ENCODE measurements around the gene F12.

Gene F12

GRCh38 chr5:177372034-177372896 lies 37.1 kb downstream of the F12 start:
- H3K4me3 ChIP-seq (ENCODE audit: low read length), result no peak overlapping the region
- TF ChIP-seq ZNF274 (IDR thresholded peaks at IDR 0.05; ENCODE audit: low read depth, low read length), result no peak

- TF ChIP-seq ZNF274 (IDR thresholded peaks at IDR 0.05; ENCODE audit: low read depth, low read length), result no peak
- H3K4me3 ChIP-seq (ENCODE audit: low read length), result no peak overlapping the region
These were observed 38.0 kb downstream of the F12 start for GRCh38 chr5:177371120-177372033.

GRCh38 chr5:177370488-177371119 lies 38.8 kb downstream of the F12 start:
- no peak for TF ChIP-seq ZNF274 (IDR thresholded peaks at IDR 0.05; ENCODE audit: low read depth, low read length)
- no peak overlapping the region for H3K4me3 ChIP-seq (ENCODE audit: low read length)

GRCh38 chr5:177369645-177370440 lies 39.5 kb downstream of the F12 start:
- no peak overlapping the region for H3K4me3 ChIP-seq (ENCODE audit: low read length)
- TF ChIP-seq ZNF274 (IDR thresholded peaks at IDR 0.05; ENCODE audit: low read depth, low read length), result no peak

GRCh38 chr5:177368869-177369644 lies 40.3 kb downstream of the F12 start:
- TF ChIP-seq ZNF274 (IDR thresholded peaks at IDR 0.05; ENCODE audit: low read depth, low read length), result no peak
- H3K4me3 ChIP-seq (ENCODE audit: low read length), result no peak overlapping the region

- H3K4me3 ChIP-seq (ENCODE audit: low read length), result no peak overlapping the region
- TF ChIP-seq ZNF274 (IDR thresholded peaks at IDR 0.05; ENCODE audit: low read depth, low read length), result no peak
These were observed 41.1 kb downstream of the F12 start for GRCh38 chr5:177367981-177368868.

- H3K4me3 ChIP-seq (ENCODE audit: low read length), result no peak overlapping the region
- no peak for TF ChIP-seq ZNF274 (IDR thresholded peaks at IDR 0.05; ENCODE audit: low read depth, low read length)
These were observed 42.0 kb downstream of the F12 start for GRCh38 chr5:177367323-177367848.

- no peak for TF ChIP-seq ZNF274 (IDR thresholded peaks at IDR 0.05; ENCODE audit: low read depth, low read length)
- no peak overlapping the region for H3K4me3 ChIP-seq (ENCODE audit: low read length)
These were observed 42.6 kb downstream of the F12 start for GRCh38 chr5:177366528-177367322.

- no peak overlapping the region for H3K4me3 ChIP-seq (ENCODE audit: low read length)
- no peak for TF ChIP-seq ZNF274 (IDR thresholded peaks at IDR 0.05; ENCODE audit: low read depth, low read length)
These were observed 43.4 kb downstream of the F12 start for GRCh38 chr5:177365845-177366527.

- H3K4me3 ChIP-seq (ENCODE audit: low read length), result no peak overlapping the region; the same call in 1 of the 2 replicates
- TF ChIP-seq ZNF274 (IDR thresholded peaks at IDR 0.05; ENCODE audit: low read depth, low read length), result no peak
These were observed 45.0 kb downstream of the F12 start for GRCh38 chr5:177364159-177364962.
